Loucy (cell line): ENCODE data around the gene ANAPC16.

Source experiments
- CTCF ChIP-seq: fragments of 200-600 bp; sonication (generic); conservative IDR thresholded peaks from 2 replicates; pipeline ENCODE4 v1.5.1; 2014; ENCODE audit warnings: mild to moderate bottlenecking, antibody characterized with exemption, low read length
- EZH2phosphoT487 ChIP-seq: fragments of 200-600 bp; IDR thresholded peaks from 2 replicates; pipeline ENCODE4 v1.6.1; 2018; ENCODE audit warnings: antibody characterized with exemption, mild to moderate bottlenecking, moderate library complexity, borderline replicate concordance

GRCh38 chr10:72276421-72277339, 60.9 kb downstream of the ANAPC16 start:
- TF ChIP-seq CTCF (no peak), EZH2phosphoT487 (no peak)
